GM10266 (cell line): ENCODE measurements around the gene SH3RF3.

Source experiments
- DNase-seq: peaks from one replicate; pipeline ENCODE4 v3.0.0; 2012; ENCODE audit errors: extremely low spot score
- TF ChIP-seq, protein P1 (sequence below): IDR thresholded peaks from 2 replicates; pipeline ENCODE4 v1.5.1; 2012; ENCODE audit warnings: mild to moderate bottlenecking, low read depth; ENCODE audit not compliant: control insufficient read depth, insufficient read depth; ENCODE audit errors: missing control alignments

SH3RF3 gene

GRCh38 chr2:109489296-109489695, 360.3 kb downstream of the SH3RF3 start:
- TF ChIP-seq, protein P1, sequence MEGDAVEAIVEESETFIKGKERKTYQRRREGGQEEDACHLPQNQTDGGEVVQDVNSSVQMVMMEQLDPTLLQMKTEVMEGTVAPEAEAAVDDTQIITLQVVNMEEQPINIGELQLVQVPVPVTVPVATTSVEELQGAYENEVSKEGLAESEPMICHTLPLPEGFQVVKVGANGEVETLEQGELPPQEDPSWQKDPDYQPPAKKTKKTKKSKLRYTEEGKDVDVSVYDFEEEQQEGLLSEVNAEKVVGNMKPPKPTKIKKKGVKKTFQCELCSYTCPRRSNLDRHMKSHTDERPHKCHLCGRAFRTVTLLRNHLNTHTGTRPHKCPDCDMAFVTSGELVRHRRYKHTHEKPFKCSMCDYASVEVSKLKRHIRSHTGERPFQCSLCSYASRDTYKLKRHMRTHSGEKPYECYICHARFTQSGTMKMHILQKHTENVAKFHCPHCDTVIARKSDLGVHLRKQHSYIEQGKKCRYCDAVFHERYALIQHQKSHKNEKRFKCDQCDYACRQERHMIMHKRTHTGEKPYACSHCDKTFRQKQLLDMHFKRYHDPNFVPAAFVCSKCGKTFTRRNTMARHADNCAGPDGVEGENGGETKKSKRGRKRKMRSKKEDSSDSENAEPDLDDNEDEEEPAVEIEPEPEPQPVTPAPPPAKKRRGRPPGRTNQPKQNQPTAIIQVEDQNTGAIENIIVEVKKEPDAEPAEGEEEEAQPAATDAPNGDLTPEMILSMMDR: no peak
- DNase-seq: no peak

- no peak for DNase-seq
- TF ChIP-seq, protein P1: no peak
These were observed 364.4 kb downstream of the SH3RF3 start for GRCh38 chr2:109493176-109493935.

GRCh38 chr2:109494351-109494750, 365.3 kb downstream of the SH3RF3 start:
- DNase-seq: no peak
- TF ChIP-seq, protein P1: no peak

GRCh38 chr2:109497463-109497862, 368.5 kb downstream of the SH3RF3 start:
- TF ChIP-seq, protein P1: no peak
- DNase-seq: no peak

DNA sequence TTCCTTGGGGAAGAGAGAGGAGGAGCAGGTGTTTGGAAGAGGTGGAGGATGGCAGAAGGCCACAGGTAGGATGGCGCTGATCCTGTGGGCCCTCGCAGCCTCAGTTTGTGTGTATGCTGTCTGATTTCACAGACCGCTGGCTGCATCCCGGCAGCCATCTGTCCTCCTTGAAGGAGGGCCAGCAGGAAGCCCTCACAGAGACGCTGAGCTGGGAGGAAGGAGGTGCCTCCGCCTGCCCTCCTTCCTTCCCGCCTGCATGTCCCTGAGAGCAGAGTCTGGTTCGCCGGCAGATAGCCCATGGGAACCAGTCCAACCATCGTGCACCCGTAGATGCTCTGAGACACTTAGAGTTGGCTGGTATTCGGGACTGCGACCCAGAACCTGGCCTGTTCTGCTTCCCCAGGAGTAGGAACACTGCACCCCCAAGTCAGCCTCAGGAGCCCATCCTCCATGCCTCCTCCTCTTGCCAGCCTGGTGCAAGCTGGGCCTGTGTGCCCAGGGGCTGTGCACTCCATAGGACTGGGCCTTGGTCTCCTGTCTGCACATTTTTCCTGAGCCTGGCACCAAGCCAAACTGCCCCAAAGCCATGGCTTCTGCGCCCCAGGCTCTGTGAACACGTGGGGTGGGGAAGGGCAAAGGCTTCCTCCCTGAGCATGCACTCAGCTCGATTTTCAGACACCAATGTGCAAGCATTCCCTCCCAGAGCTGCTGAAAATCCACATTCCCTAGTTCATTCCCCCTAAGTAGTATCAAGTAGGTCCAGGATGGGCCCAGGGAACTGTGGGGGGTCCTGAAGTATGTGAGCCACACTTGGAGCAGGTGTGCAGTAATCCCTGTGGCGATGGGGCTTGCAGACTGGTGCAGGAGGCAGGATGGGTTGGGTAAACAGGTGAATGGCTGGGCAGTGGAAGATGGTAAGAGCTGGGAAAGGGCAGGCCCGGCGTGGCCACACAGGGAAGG, 369.2 kb downstream of the SH3RF3 start:
- TF ChIP-seq, protein P1: no peak
- DNase-seq: no peak

GRCh38 chr2:109498906-109499305, 369.9 kb downstream of the SH3RF3 start:
- TF ChIP-seq, protein P1: no peak
- no peak for DNase-seq
